NOMO-1 treated with DMSO at 0.1 percent for 48 hours (cell line): ENCODE results near the gene TRAPPC10.
"Not testable (repeated sequence)": the region's sequence is repeated elsewhere in the genome, so short reads cannot be mapped to it uniquely, and the experiment has no call there.

ENCODE experiments used
- DNase-seq: peaks from one replicate; lab custom pipeline; 2025; ENCODE audit not compliant: unreplicated experiment; lab: John Stamatoyannopoulos, UW

TRAPPC10 gene

GRCh38 chr21:44144784-44145602 is 132.9 kb downstream of the TRAPPC10 start:
- not testable (repeated sequence) for DNase-seq

GRCh38 chr21:44145616-44146015 is 133.5 kb downstream of the TRAPPC10 start:
- not testable (repeated sequence) for DNase-seq

GRCh38 chr21:44147108-44147507 is 135.0 kb downstream of the TRAPPC10 start:
- not testable (repeated sequence) for DNase-seq

- DNase-seq = not testable (repeated sequence)
Measured at GRCh38 chr21:44150255-44150654, 138.1 kb downstream of the TRAPPC10 start.

GRCh38 chr21:44153214-44153888 is 141.2 kb downstream of the TRAPPC10 start:
- not testable (repeated sequence) for DNase-seq

GRCh38 chr21:44153889-44154228 is 141.8 kb downstream of the TRAPPC10 start:
- DNase-seq = not testable (repeated sequence)

- DNase-seq = not testable (repeated sequence)
Measured at GRCh38 chr21:44154816-44155230, 142.7 kb downstream of the TRAPPC10 start.

GRCh38 chr21:44155231-44155993 is 143.3 kb downstream of the TRAPPC10 start:
- not testable (repeated sequence) for DNase-seq

- DNase-seq = not testable (repeated sequence)
Measured at GRCh38 chr21:44155994-44156380, 143.9 kb downstream of the TRAPPC10 start.
